ENCODE measurements around the gene DMXL2.

GRCh38 chr15:51503003-51503402 is 119.6 kb downstream of the DMXL2 start:
- TF ChIP-seq CTCF (IDR thresholded peaks at IDR 0.05) (no peak), POLR2A (IDR thresholded peaks at IDR 0.05) (no peak), POLR2AphosphoS5 (IDR thresholded peaks at IDR 0.05) (no peak)
